Measurements from ENCODE around the gene USP40. TPM values are rescaled to one million over a fixed set of nuclear protein-coding genes. Genes with fewer than 3 reads are reported as not detected.

Gene USP40
- total RNA-seq, 2 donors from 2014 or later: 11.6 to 12.5 TPM

GRCh38 chr2:233436691-233437438, 129.7 kb downstream of the USP40 start:
- TF ChIP-seq, protein P1, sequence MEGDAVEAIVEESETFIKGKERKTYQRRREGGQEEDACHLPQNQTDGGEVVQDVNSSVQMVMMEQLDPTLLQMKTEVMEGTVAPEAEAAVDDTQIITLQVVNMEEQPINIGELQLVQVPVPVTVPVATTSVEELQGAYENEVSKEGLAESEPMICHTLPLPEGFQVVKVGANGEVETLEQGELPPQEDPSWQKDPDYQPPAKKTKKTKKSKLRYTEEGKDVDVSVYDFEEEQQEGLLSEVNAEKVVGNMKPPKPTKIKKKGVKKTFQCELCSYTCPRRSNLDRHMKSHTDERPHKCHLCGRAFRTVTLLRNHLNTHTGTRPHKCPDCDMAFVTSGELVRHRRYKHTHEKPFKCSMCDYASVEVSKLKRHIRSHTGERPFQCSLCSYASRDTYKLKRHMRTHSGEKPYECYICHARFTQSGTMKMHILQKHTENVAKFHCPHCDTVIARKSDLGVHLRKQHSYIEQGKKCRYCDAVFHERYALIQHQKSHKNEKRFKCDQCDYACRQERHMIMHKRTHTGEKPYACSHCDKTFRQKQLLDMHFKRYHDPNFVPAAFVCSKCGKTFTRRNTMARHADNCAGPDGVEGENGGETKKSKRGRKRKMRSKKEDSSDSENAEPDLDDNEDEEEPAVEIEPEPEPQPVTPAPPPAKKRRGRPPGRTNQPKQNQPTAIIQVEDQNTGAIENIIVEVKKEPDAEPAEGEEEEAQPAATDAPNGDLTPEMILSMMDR (IDR thresholded peaks at IDR 0.05): no peak
- peaks cover 0 to 29% of the 10 kb centered on the region in 2 donors for H3K4me1 ChIP-seq
- no peaks in the 10 kb centered on the region for H3K27me3 ChIP-seq
- peaks cover 59% of the 10 kb centered on the region for H3K36me3 ChIP-seq
- no peak overlapping the region for H3K4me3 ChIP-seq
- H3K27ac ChIP-seq: peak overlapping the region; percentile 52 to 66
- no peaks in the 10 kb centered on the region for H3K9me3 ChIP-seq
- no peak for DNase-seq (ENCODE audit: low spot score)

DNA sequence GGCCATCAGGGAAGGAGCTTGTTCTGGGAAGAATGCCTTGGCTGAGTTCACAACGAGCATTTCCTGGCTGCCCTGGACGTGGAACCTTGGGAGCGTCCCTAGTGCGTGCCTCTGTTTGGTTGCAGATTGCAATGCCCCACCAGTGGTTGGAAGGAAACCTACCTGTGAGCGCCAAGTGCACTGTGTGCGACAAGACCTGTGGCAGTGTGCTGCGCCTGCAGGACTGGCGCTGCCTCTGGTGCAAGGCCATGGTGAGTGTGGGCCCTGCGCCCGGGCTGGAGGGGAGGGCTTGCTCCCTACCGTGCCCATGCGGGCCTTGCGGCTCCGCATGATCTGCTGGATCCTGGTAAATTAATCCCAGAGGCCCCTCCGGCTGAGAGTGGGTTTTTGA, 130.4 kb downstream of the USP40 start:
- H3K27ac ChIP-seq: peak overlapping the region; percentile 52 to 55
- no peak for DNase-seq (ENCODE audit: low spot score)
- TF ChIP-seq, protein P1 (IDR thresholded peaks at IDR 0.05): no peak
- H3K9me3 ChIP-seq: no peaks in the 10 kb centered on the region
- no peaks in the 10 kb centered on the region for H3K27me3 ChIP-seq
- H3K36me3 ChIP-seq: peaks cover 54% of the 10 kb centered on the region
- H3K4me1 ChIP-seq: peaks cover 0 to 29% of the 10 kb centered on the region in 2 donors
- no peak overlapping the region for H3K4me3 ChIP-seq

DNA sequence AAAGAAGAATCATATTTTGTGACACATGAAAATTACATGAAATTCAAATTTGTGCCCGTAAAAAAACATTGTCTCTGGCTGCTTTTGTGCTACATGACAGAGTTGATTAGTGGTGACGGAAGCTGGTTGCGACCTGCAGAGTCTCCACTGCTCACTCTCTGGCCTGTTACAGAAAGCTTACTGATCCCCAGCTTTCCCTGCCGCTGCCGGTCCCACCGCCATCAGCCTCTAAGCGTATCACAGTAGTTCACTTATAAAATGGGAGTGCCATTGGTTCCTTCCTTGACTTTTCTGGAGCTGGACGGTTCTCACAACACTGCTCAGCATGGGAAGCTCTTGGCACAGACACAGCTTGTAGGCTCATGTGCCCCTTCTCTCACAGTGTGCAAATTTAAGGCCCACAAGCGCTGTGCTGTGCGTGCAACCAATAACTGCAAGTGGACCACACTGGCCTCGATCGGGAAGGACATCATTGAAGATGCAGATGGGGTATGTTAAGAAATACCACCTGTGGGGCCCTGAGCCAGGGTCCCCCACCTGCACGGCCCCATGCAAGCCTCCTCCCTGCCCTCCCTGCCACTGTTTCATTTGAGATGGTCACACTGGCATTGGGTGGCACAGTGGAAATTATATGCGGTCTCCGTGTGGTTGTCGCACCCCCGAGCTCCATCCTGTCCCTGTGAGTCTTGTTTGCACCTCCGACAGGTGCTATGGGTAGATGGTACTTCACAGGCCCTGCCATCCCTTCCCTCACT, 131.0 kb downstream of the USP40 start:
- no peak for DNase-seq (ENCODE audit: low spot score)
- no peak overlapping the region for H3K4me3 ChIP-seq
- H3K9me3 ChIP-seq: no peaks in the 10 kb centered on the region
- peaks cover 53% of the 10 kb centered on the region for H3K36me3 ChIP-seq
- H3K27me3 ChIP-seq: no peaks in the 10 kb centered on the region
- peaks cover 0 to 32% of the 10 kb centered on the region in 2 donors for H3K4me1 ChIP-seq
- no peak overlapping the region for H3K27ac ChIP-seq
- TF ChIP-seq, protein P1 (IDR thresholded peaks at IDR 0.05): no peak

DNA sequence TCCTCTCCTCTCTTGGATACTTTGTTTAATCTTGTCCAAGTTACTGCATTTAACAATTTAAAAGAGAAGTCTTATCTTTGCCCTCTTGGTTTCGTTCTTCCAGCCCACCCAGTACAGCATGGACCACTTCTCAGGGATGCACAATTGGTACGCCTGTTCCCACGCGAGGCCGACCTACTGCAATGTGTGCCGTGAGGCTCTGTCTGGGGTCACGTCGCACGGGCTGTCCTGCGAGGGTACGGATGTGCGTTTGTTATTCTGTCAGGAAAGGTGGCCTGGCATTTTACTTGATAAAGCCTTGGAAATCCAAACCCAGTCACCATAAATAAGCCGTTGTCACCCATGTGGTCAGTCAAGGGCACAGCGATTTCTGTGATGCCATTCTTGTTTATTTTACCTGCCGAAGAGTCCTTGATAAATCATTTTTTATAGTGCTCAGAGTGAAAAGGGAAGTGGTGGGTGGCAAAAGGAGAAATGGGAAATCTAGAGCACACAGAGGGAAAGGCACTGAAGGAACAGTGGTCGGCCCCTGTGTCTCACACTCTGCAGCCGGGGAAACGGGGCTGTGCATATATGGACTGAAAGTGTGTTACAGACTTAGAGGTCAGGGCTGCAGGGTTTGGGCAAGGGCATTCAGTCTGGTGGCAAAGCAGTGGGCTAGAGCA, 131.8 kb downstream of the USP40 start:
- no peak overlapping the region for H3K4me3 ChIP-seq
- H3K27ac ChIP-seq: peak overlapping the region in 1 of 2 donors; percentile 22
- no peak for DNase-seq (ENCODE audit: low spot score)
- TF ChIP-seq, protein P1 (IDR thresholded peaks at IDR 0.05): no peak
- peaks cover 0 to 36% of the 10 kb centered on the region in 2 donors for H3K4me1 ChIP-seq
- no peaks in the 10 kb centered on the region for H3K27me3 ChIP-seq
- peaks cover 45% of the 10 kb centered on the region for H3K36me3 ChIP-seq
- no peaks in the 10 kb centered on the region for H3K9me3 ChIP-seq

- DNase-seq (ENCODE audit: low spot score): no peak
- no peak overlapping the region for H3K27ac ChIP-seq
Measured at GRCh38 chr2:233433794-233434193, 132.8 kb downstream of the USP40 start.

More at GRCh38 chr2:233433794-233434193, 132.8 kb downstream of the USP40 start:
- TF ChIP-seq, protein P1 (IDR thresholded peaks at IDR 0.05): no peak
- Histone ChIP-seq H3K9me3 (no peaks in the 10 kb centered on the region), H3K36me3 (peaks cover 35% of the 10 kb centered on the region), H3K4me3 (no peak overlapping the region), H3K4me1 (peaks cover 0 to 34% of the 10 kb centered on the region in 2 donors), H3K27me3 (no peaks in the 10 kb centered on the region)

All from right atrium auricular region (tissue), 2 donors.